GM12891 (cell line): Measurements from ENCODE around the gene SLC25A36.

Source experiments
- PAX5 ChIP-seq: IDR thresholded peaks from 2 replicates; pipeline ENCODE4 v1.6.1; 2011; ENCODE audit warnings: low read length, moderate library complexity, mild to moderate bottlenecking; ENCODE audit not compliant: insufficient read depth, severe bottlenecking
- POLR2A ChIP-seq: IDR thresholded peaks from 2 replicates; pipeline ENCODE4 v1.6.1; 2011; ENCODE audit warnings: low read depth, low read length, control low read depth
- POLR2AphosphoS5 ChIP-seq: IDR thresholded peaks from 2 replicates; pipeline ENCODE4 v1.6.1; 2011; ENCODE audit warnings: low read depth, low read length, control low read depth
- SPI1 ChIP-seq: IDR thresholded peaks from 2 replicates; pipeline ENCODE4 v1.6.1; 2011; ENCODE audit warnings: low read depth, low read length, control low read depth
- TAF1 ChIP-seq: IDR thresholded peaks from 2 replicates; pipeline ENCODE4 v1.6.1; 2011; ENCODE audit warnings: low read depth, low read length, control low read depth

DNA sequence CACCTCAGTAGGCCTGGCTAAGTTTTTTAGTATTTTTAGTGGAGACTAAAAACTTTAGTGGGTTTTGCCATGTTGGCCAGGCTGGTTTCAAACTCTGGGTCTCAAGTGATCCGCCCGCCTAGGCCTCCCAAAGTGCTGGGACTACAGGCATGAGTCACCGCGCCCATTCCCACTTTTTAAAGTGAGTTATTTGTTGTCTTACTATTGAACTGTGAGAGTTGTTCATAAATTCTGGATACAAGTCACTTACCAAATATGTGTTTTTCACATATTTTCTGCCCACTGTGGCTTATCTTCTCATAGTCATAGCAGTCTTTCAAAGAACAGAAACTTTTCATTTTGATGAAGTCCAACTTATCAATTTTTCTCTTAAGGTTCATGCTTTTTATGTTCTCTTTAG, 79.6 kb downstream of the SLC25A36 start:
- TF ChIP-seq POLR2AphosphoS5 (no peak), POLR2A (no peak), TAF1 (no peak), SPI1 (no peak), PAX5 (no peak)
